ENCODE measurements around the gene TEAD3.

Gene TEAD3

GRCh38 chr6:35473850-35474130 is 23.1 kb downstream of the TEAD3 start:
- DNase-seq = no peak

- DNase-seq = no peak
Observed at GRCh38 chr6:35473075-35473849, 23.6 kb downstream of the TEAD3 start.

GRCh38 chr6:35471836-35472345 is 25.0 kb downstream of the TEAD3 start:
- DNase-seq = no peak

GRCh38 chr6:35470663-35471120 is 26.2 kb downstream of the TEAD3 start:
- no peak for DNase-seq

GRCh38 chr6:35469751-35470662 is 26.9 kb downstream of the TEAD3 start:
- DNase-seq = no peak

GRCh38 chr6:35468980-35469750 is 27.7 kb downstream of the TEAD3 start:
- no peak for DNase-seq

- peak; percentile 96 for DNase-seq
Observed at GRCh38 chr6:35468181-35468979, 28.5 kb downstream of the TEAD3 start, which contains the start of gene RPL10A. Gene RPL10A (plus strand): TSS chr6:35468401. CDS start chr6:35468435, 34 bp downstream.

- DNase-seq = no peak
Observed at GRCh38 chr6:35465646-35466045, 31.2 kb downstream of the TEAD3 start.

- DNase-seq = no peak
Observed at GRCh38 chr6:35463292-35463691, 33.6 kb downstream of the TEAD3 start.

GRCh38 chr6:35461270-35461669 is 35.6 kb downstream of the TEAD3 start:
- DNase-seq = no peak

GRCh38 chr6:35457907-35458306 is 39.0 kb downstream of the TEAD3 start:
- DNase-seq = no peak

GRCh38 chr6:35454391-35455110 is 42.3 kb downstream of the TEAD3 start:
- DNase-seq = no peak

GRCh38 chr6:35453236-35453635 is 43.6 kb downstream of the TEAD3 start:
- no peak for DNase-seq

GRCh38 chr6:35452183-35453090 is 44.4 kb downstream of the TEAD3 start, which contains the start of gene FANCE:
Gene FANCE (plus strand): TSS chr6:35452338. CDS start chr6:35452546, 208 bp downstream.
- DNase-seq = peak; percentile 90

GRCh38 chr6:35451354-35452182 is 45.3 kb downstream of the TEAD3 start:
- DNase-seq = no peak

GRCh38 chr6:35449287-35449881 is 47.5 kb downstream of the TEAD3 start:
- DNase-seq = peak; percentile 67

GRCh38 chr6:35448191-35448590 is 48.7 kb downstream of the TEAD3 start:
- DNase-seq = no peak

- no peak for DNase-seq
Observed at GRCh38 chr6:35445691-35446090, 51.2 kb downstream of the TEAD3 start.
